Thymus (tissue), 11 donors: ENCODE data around the gene CDH22. TPM values are rescaled to one million over a fixed set of nuclear protein-coding genes. Genes with fewer than 3 reads are reported as not detected.

ENCODE experiments used
- DNase-seq, 9 donors: peaks; one replicate each; pipeline ENCODE4 v3.0.0-alpha.2; 2013; ENCODE audit warnings: low spot score in 9 of 9, low read depth in 6 of 9, missing footprints in 1 of 9
- H3K27ac ChIP-seq, 2 donors: one replicate each; pipeline ENCODE4 v1.5.1; 2013; ENCODE audit warnings: control low read depth in 1 of 2, low read depth in 1 of 2, low read length in 1 of 2, mild to moderate bottlenecking in 1 of 2, moderate library complexity in 1 of 2
- H3K27me3 ChIP-seq, 2 donors: one replicate each; pipeline ENCODE4 v1.5.1; 2013; ENCODE audit warnings: low read length in 1 of 2; ENCODE audit not compliant: control insufficient read depth in 2 of 2, insufficient read depth in 1 of 2
- H3K36me3 ChIP-seq, 2 donors: one replicate each; pipeline ENCODE4 v1.5.1; 2013; ENCODE audit warnings: low read length in 1 of 2, mild to moderate bottlenecking in 1 of 2, moderate library complexity in 1 of 2; ENCODE audit not compliant: control insufficient read depth in 2 of 2, insufficient read depth in 2 of 2
- H3K4me1 ChIP-seq, 2 donors: one replicate each; pipeline ENCODE4 v1.5.1; 2013; ENCODE audit warnings: low read length in 2 of 2; ENCODE audit not compliant: control insufficient read depth in 2 of 2, insufficient read depth in 2 of 2
- H3K4me3 ChIP-seq, 2 donors: one replicate each; pipeline ENCODE4 v1.5.1; 2013; ENCODE audit warnings: low read length in 2 of 2, control low read depth in 1 of 2, mild to moderate bottlenecking in 1 of 2
- H3K9me3 ChIP-seq, 2 donors: one replicate each; pipeline ENCODE4 v1.5.1; 2013; ENCODE audit warnings: low read length in 1 of 2, mild to moderate bottlenecking in 1 of 2; ENCODE audit not compliant: control insufficient read depth in 2 of 2, insufficient read depth in 1 of 2
- WGBS: extraction: QIAGEN DNeasy Blood & Tissue Kit; methylation state at CpG from one replicate; pipeline ENCODE4 v1.1.7; 2013; 5-methylcytosine and 5-hydroxymethylcytosine counted together
- polyA plus RNA-seq: library from polyadenylated mRNA; stranded (reverse); fragments of 200-250 nt; gene quantifications from one replicate; pipeline ENCODE4 v1.2.3, GENCODE V29; 2013
- total RNA-seq: library from RNA; stranded (reverse); fragments of 120-200 nt; gene quantifications from one replicate; pipeline ENCODE4 v1.2.4, GENCODE V29; 2013
- donor health status: healthy.

Gene CDH22
- total and polyA plus RNA-seq, 2 donors, result 0.05 to 0.11 TPM

GRCh38 chr20:46246559-46246958 is 61.7 kb downstream of the CDH22 start:
- Histone ChIP-seq H3K9me3 (no peaks in the 10 kb centered on the region), H3K36me3 (no peaks in the 10 kb centered on the region), H3K4me3 (no peak overlapping the region), H3K27ac (no peak overlapping the region), H3K4me1 (no peaks in the 10 kb centered on the region), H3K27me3 (peaks cover 32 to 68% of the 10 kb centered on the region in 2 donors)
- 3% methylated on average over 23 of the region's 23 CpGs for WGBS
- no peak for DNase-seq

DNA sequence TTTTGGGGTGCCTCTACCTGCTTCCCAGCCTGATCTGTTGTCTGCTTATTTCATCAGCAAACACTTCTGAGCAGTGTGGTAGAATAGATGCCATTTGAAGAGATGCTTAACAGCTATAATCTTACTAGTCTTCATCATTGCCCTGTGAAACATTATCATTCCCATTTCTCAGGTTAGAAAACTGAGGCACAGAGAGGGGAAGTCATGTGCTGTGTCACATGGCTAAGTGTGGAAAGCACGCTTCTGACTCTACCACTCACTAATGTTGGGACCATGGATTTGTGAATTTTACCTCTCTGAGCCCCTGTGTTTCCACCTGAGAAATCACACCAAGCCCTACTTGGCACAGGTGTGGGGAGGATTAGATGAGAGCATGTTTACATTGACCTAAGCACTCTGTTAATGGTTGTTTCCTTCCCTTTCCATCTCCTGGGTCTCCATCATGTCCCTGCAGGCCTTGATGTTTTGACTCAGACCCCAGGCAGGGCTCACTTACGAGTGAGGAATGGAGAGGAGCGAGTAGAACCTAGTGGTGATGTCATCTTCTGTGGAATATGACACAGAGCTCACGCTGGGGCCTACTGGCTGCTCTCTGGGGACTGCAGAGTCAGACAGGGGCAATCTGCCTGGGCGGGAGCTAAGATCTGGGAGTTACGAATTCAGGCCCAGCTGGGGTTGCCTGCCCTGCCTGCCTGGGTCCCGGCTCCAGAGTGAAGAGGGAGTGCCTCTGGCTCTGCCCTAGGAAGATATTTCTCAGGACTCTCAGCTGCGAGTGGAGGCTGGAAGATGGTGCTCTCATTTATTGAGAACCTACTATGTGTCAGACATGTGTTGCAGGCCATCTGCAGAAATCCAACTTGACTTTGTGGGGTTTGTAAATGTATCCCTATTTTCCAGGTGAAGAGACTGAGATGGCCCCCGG is 64.3 kb downstream of the CDH22 start:
- no peaks in the 10 kb centered on the region for H3K4me1 ChIP-seq
- H3K27ac ChIP-seq, result no peak overlapping the region
- WGBS, result 73% methylated on average over 9 of the region's 9 CpGs
- H3K9me3 ChIP-seq, result no peaks in the 10 kb centered on the region
- no peaks in the 10 kb centered on the region for H3K36me3 ChIP-seq
- H3K4me3 ChIP-seq, result no peak overlapping the region
- H3K27me3 ChIP-seq, result peaks cover 12 to 46% of the 10 kb centered on the region in 2 donors
- DNase-seq, result no peak

GRCh38 chr20:46242390-46242789 is 65.9 kb downstream of the CDH22 start:
- no peak for DNase-seq
- no peak overlapping the region for H3K4me3 ChIP-seq
- 72% methylated on average over 2 of the region's 2 CpGs for whole genome bisulfite sequencing
- H3K4me1 ChIP-seq, result no peaks in the 10 kb centered on the region
- H3K27ac ChIP-seq, result no peak overlapping the region
- H3K27me3 ChIP-seq, result peaks cover 12 to 31% of the 10 kb centered on the region in 2 donors
- no peaks in the 10 kb centered on the region for H3K36me3 ChIP-seq
- H3K9me3 ChIP-seq, result no peaks in the 10 kb centered on the region

- Histone ChIP-seq H3K27me3 (peaks cover 1 to 22% of the 10 kb centered on the region in 2 donors), H3K4me3 (no peak overlapping the region), H3K9me3 (no peaks in the 10 kb centered on the region), H3K36me3 (no peaks in the 10 kb centered on the region), H3K27ac (no peak overlapping the region), H3K4me1 (no peaks in the 10 kb centered on the region)
- no peak for DNase-seq
- WGBS, result 97% methylated on average over 22 of the region's 22 CpGs
Measured at GRCh38 chr20:46240881-46241280, 67.4 kb downstream of the CDH22 start.

DNA sequence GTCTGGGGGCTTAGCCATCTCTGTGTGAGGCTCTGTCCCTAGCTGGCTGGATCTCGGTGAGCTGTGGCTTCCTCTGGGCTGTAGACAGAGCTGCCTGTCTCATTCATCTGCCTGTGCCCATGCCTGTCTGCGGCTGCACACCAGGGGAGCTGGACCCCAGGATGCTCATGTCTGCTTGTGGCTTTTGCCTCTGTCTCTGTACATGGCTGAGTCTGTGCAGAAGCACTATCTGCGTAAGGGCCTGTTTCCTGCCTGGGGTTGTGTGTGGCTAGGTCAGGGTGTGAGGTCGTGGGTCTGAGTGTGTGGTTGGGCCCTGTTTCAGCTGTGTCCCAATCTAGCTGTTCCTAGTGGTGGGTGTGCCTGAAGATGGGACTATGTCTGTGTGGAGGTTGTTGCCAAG is 68.2 kb downstream of the CDH22 start:
- DNase-seq, result no peak
- H3K36me3 ChIP-seq, result no peaks in the 10 kb centered on the region
- H3K4me1 ChIP-seq, result no peaks in the 10 kb centered on the region
- 21% methylated on average over 4 of the region's 4 CpGs for WGBS
- no peaks in the 10 kb centered on the region for H3K9me3 ChIP-seq
- H3K27me3 ChIP-seq, result peaks cover 0 to 14% of the 10 kb centered on the region in 2 donors
- H3K27ac ChIP-seq, result no peak overlapping the region
- H3K4me3 ChIP-seq, result no peak overlapping the region

DNA sequence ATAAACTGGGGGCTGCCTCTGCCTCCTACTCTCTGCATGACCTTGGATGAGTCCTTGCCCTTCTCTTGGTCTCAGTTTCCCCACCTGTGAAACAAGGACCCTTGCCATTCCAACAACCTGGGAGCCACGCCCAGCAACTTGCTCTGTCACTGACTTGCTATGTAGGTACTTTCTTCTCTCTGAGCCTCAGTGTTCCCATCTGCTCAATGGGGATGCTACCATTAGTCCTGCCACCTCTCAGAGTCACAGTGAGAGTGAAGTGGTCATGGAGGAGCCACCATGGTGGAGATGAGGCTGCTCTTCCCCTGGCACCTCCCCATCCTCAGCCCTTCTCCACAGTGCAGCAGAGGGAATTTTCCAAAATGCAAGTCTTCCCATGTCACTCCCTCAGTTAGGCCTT is 70.6 kb downstream of the CDH22 start:
- Histone ChIP-seq H3K9me3 (no peaks in the 10 kb centered on the region), H3K27ac (no peak overlapping the region), H3K4me3 (no peak overlapping the region), H3K36me3 (no peaks in the 10 kb centered on the region), H3K4me1 (no peaks in the 10 kb centered on the region), H3K27me3 (peaks cover 0 to 9% of the 10 kb centered on the region in 2 donors)
- no peak for DNase-seq
- WGBS, result 81% methylated on average over 1 of the region's 1 CpG

- no peak for DNase-seq
Measured at GRCh38 chr20:46237227-46237626, 71.1 kb downstream of the CDH22 start.

DNA sequence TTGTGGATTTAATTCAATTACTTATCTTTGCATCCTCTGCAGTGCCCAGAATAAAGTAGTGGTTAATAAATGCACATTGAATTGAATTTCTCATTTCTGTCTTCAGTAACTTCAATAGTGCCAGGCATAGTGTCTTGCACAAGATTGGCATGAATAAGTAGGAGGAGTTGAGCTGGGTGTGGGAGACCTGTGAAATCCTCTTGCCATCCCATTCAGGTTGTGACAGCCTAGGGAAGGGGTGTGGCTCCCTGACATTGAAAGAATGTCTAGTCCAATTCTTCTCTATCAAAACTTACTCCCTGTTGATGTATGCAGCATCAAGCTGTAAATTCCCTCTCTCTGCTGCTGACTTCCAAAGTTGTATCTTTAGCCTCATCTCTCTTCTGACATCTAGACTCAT is 73.2 kb downstream of the CDH22 start:
- Histone ChIP-seq H3K9me3 (no peaks in the 10 kb centered on the region), H3K27ac (no peak overlapping the region), H3K36me3 (no peaks in the 10 kb centered on the region), H3K4me3 (no peak overlapping the region), H3K27me3 (peaks cover 0 to 7% of the 10 kb centered on the region in 2 donors), H3K4me1 (no peaks in the 10 kb centered on the region)
- DNase-seq, result no peak

More at GRCh38 chr20:46237227-46237626, 71.1 kb downstream of the CDH22 start:
- H3K4me3 ChIP-seq, result no peak overlapping the region
- peaks cover 0 to 9% of the 10 kb centered on the region in 2 donors for H3K27me3 ChIP-seq
- no peaks in the 10 kb centered on the region for H3K4me1 ChIP-seq
- H3K9me3 ChIP-seq, result no peaks in the 10 kb centered on the region
- 21% methylated on average over 10 of the region's 10 CpGs for WGBS
- no peak overlapping the region for H3K27ac ChIP-seq
- H3K36me3 ChIP-seq, result no peaks in the 10 kb centered on the region

DNA sequence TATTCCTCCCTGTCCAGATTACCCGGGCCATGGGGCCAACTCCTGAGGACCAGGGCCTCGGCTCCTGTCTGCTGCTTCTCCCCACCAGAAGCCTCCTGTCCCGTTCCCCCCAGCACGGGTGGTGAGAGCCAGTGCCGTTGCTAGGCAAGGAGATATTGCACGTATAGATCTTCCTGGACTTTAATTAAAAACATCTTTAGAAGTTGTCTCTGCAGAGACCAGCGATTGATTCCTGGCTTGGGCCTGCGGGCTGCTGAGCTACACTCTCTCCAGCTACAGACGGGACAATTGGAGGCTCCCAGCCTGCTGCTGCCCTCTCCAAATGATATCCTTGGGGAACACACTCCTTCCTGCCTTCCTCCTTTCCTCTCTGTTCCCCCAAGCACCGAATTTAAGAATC is 74.6 kb downstream of the CDH22 start:
- H3K27me3 ChIP-seq, result peaks cover 0 to 5% of the 10 kb centered on the region in 2 donors
- WGBS, result 82% methylated on average over 10 of the region's 10 CpGs

More for the DNA sequence above, 74.6 kb downstream of the CDH22 start:
- Histone ChIP-seq H3K4me1 (no peaks in the 10 kb centered on the region), H3K9me3 (no peaks in the 10 kb centered on the region), H3K4me3 (no peak overlapping the region), H3K27ac (no peak overlapping the region), H3K36me3 (no peaks in the 10 kb centered on the region)
- no peak for DNase-seq
